Effector CD4-positive, alpha-beta T cell (primary cell): ENCODE results near the gene CFAP221.
"Not testable (repeated sequence)": the region's sequence is repeated elsewhere in the genome, so short reads cannot be mapped to it uniquely, and the experiment has no call there.

Source experiments
- DNase-seq: peaks from one replicate; pipeline ENCODE4 v3.0.0-alpha.2; 2020

Gene CFAP221

GRCh38 chr2:119592436-119592835 is 48.2 kb downstream of the CFAP221 start:
- no peak for DNase-seq

GRCh38 chr2:119596638-119597037 is 52.4 kb downstream of the CFAP221 start:
- no peak for DNase-seq

- no peak for DNase-seq
Observed at GRCh38 chr2:119598596-119599263, 54.5 kb downstream of the CFAP221 start.

GRCh38 chr2:119599384-119599783 is 55.1 kb downstream of the CFAP221 start:
- no peak for DNase-seq

GRCh38 chr2:119605096-119605495 is 60.8 kb downstream of the CFAP221 start:
- DNase-seq, result no peak

GRCh38 chr2:119606674-119607073 is 62.4 kb downstream of the CFAP221 start:
- no peak for DNase-seq

GRCh38 chr2:119608553-119608952 is 64.3 kb downstream of the CFAP221 start:
- no peak for DNase-seq

- no peak for DNase-seq
Observed at GRCh38 chr2:119609337-119609736, 65.1 kb downstream of the CFAP221 start.

DNA sequence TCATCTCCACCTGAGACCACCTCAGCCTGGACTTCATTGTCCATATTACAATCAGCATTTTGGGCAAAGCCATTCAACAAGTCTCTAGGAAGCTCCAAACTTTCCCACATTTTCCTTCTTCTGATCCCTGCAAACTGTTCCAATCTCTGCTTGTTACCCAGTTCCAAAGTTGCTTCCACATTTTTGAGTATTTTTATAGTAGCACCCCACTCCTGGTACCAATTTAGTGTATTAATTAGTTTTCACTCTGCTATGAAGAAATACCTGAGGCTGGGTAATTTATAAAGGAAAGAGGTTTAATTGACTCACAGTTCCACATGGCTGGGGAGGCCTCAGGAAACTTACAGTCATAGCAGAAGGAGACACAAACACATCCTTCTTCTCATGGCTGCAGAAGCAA is 69.9 kb downstream of the CFAP221 start:
- not testable (repeated sequence) for DNase-seq

- no peak for DNase-seq
Observed at GRCh38 chr2:119616421-119616820, 72.2 kb downstream of the CFAP221 start.

DNA sequence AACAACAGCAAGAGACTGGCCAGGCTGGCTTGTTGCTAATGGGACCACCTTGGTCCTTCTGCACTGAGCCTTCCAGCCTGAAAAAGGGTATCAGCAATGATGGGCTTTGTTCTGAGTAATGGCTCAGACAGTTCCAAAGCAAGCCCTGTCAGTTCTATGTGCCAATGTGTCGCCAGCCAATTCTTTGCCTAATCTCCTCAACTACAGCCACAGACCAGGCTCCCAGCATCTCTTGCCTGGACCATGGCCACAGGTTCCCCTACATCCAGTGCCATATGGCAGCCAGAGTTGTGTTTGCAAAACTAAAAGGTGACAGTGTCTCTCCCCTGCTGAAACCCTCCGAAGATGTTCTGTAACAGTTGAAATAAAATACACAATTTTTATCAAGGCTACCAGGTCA is 73.2 kb downstream of the CFAP221 start:
- no peak for DNase-seq

- not testable (repeated sequence) for DNase-seq
Observed at GRCh38 chr2:119618725-119619124, 74.5 kb downstream of the CFAP221 start.

DNA sequence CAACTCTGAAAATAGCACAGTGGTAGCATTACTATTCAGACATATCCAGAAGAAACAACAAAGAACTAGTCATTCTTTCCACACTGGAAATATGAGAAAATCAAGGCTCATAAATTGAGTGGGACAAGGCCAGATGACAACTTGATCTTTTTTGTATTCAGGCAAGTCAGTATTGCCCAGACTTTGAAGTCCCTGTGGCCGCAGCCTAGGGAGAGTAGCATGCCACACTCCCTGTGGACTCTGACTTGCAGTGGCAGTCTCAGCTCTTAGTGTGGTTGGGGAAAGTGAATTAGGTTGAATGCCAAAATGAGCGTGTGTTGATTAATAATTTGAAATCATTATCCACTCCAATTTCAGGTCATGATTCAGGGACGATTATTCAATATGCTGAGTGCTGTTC is 81.0 kb downstream of the CFAP221 start:
- DNase-seq, result no peak

- no peak for DNase-seq
Observed at GRCh38 chr2:119629323-119629825, 85.1 kb downstream of the CFAP221 start.

DNA sequence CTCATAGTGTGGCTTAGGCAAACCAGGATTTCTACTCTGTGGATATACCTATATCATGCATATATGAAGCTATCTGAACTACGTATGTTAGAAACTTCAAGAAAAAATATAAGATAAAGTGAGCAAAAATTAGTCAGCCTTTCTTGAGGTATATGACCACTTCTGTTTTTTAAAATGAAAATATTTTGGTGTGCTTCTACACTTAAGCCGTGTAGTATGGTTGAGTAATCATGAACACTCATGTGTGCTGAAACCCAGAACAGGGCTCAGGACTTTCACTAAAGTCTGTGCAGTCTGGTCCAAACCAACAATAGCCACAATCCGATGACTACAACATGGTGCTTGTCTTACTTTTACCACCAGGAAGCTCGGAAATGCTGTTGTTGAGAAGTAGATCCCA is 85.9 kb downstream of the CFAP221 start:
- DNase-seq, result no peak

DNA sequence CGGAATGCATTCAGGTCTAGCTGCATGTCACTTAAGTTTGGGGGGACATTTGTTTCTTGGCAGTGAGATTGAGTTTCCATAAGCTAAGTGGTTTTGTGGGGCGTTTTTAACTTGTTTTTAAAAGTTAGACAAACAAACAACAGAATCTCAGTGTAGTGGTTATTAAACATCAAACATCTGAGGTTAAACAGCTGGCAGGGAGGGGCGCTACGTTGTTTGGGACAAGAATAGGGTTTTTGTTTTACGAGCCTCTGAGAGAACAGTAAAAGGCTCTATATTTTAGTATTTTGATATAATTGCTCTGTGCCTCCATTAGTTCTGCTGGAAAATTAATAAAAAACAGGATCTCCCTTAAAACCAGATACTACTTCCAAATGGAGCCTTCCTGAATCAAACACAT is 93.1 kb downstream of the CFAP221 start:
- no peak for DNase-seq

DNA sequence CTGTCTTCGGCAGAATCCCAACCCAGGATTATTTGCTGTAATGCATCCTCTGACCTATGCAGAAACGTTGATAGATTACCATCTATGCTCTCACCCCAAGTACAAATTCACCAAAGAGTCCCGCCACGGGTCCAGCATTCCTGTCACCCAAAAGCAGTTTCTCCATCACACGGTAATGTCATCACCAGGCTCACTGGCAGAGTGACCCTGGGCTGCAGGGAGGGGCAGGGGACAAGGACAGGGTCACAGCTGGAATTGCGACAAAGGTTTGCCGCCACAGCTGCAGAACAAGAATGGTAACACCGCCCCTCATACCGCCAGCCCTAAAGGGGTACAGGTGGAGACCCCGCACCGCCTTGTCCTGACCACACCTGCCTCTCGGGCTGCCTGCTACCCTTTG is 94.0 kb downstream of the CFAP221 start:
- no peak for DNase-seq

- no peak for DNase-seq
Observed at GRCh38 chr2:119638685-119639554, 94.7 kb downstream of the CFAP221 start.

GRCh38 chr2:119641562-119642258 is 97.5 kb downstream of the CFAP221 start:
- peak; percentile 62 for DNase-seq

GRCh38 chr2:119644186-119644585 is 99.9 kb downstream of the CFAP221 start:
- no peak for DNase-seq

- no peak for DNase-seq
Observed at GRCh38 chr2:119645173-119645855, 101.1 kb downstream of the CFAP221 start.

- no peak for DNase-seq
Observed at GRCh38 chr2:119646149-119646548, 101.9 kb downstream of the CFAP221 start.
